Stimulated activated CD4-positive, alpha-beta T cell treated with anti-CD3 and anti-CD28 coated beads, Interleukin-2, amount 100 ng/mL, for 48 hours (primary cell): ENCODE results near the gene NTN4.
"Not testable (repeated sequence)": the region's sequence is repeated elsewhere in the genome, so short reads cannot be mapped to it uniquely, and the experiment has no call there.

Source experiments
- DNase-seq, 2 donors: peaks; one replicate each; pipeline ENCODE4 v3.0.0-alpha.2; 2020

Gene NTN4

GRCh38 chr12:95796225-95796981 lies 5.8 kb upstream of the NTN4 start:
- DNase-seq: no peak

GRCh38 chr12:95790917-95791849 lies 619 bp upstream of the NTN4 start:
- DNase-seq: no peak

- no peak for DNase-seq
These were observed 1.2 kb downstream of the NTN4 start for GRCh38 chr12:95789126-95790032.

GRCh38 chr12:95788637-95789036 lies 1.9 kb downstream of the NTN4 start:
- DNase-seq: no peak

GRCh38 chr12:95787274-95787818 lies 3.2 kb downstream of the NTN4 start:
- DNase-seq: no peak

- DNase-seq: no peak
These were observed 5.6 kb downstream of the NTN4 start for GRCh38 chr12:95784915-95785314.

GRCh38 chr12:95784286-95784685 lies 6.3 kb downstream of the NTN4 start:
- DNase-seq: no peak

- not testable (repeated sequence) for DNase-seq
These were observed 15.1 kb downstream of the NTN4 start for GRCh38 chr12:95775466-95775865.

GRCh38 chr12:95774311-95775045 lies 16.1 kb downstream of the NTN4 start:
- DNase-seq: no peak

- no peak for DNase-seq
These were observed 17.2 kb downstream of the NTN4 start for GRCh38 chr12:95773320-95773719.

- no peak for DNase-seq
These were observed 22.9 kb downstream of the NTN4 start for GRCh38 chr12:95767703-95768102.

- no peak for DNase-seq
These were observed 24.1 kb downstream of the NTN4 start for GRCh38 chr12:95766356-95767019.

- no peak for DNase-seq
These were observed 25.7 kb downstream of the NTN4 start for GRCh38 chr12:95764848-95765247.

- DNase-seq: no peak
These were observed 26.7 kb downstream of the NTN4 start for GRCh38 chr12:95763809-95764253.

GRCh38 chr12:95762123-95762785 lies 28.3 kb downstream of the NTN4 start:
- DNase-seq: no peak

GRCh38 chr12:95760371-95760770 lies 30.2 kb downstream of the NTN4 start:
- DNase-seq: no peak

GRCh38 chr12:95759718-95760117 lies 30.8 kb downstream of the NTN4 start:
- no peak for DNase-seq

- DNase-seq: no peak
These were observed 31.5 kb downstream of the NTN4 start for GRCh38 chr12:95759039-95759438.

- DNase-seq: no peak
These were observed 34.2 kb downstream of the NTN4 start for GRCh38 chr12:95756362-95756761.

GRCh38 chr12:95755261-95755865 lies 35.2 kb downstream of the NTN4 start:
- no peak for DNase-seq
